A673 (cell line): ENCODE data around the gene SLC7A1. TPM values are rescaled to one million over a fixed set of nuclear protein-coding genes. Genes with fewer than 3 reads are reported as not detected.

Source experiments
- BruUV-seq: library from RNA; stranded (reverse); fragments of 400-500 nt; replicated peaks from 2 replicates; lab custom pipeline; 2021; lab: Mats Ljungman, UMichigan
- CTCF ChIA-PET: fragments of 300-600 bp; sonication (Branson Sonifier 250); formaldehyde crosslinking; loops from one replicate; lab custom pipeline; 2022; ENCODE audit warnings: antibody characterized with exemption; lab: Charles Lee
- POLR2A ChIA-PET: fragments of 300-600 bp; sonication (Branson Sonifier 250); formaldehyde crosslinking; loops from one replicate; lab custom pipeline; 2022; ENCODE audit warnings: antibody characterized with exemption; ENCODE audit not compliant: low non-redundant PET; lab: Charles Lee
- DNase-seq: peaks from one replicate; pipeline ENCODE4 v3.0.0-alpha.2; 2015; ENCODE audit warnings: low spot score
- H3K27ac ChIP-seq: fragments of 200-600 bp; sonication (generic); 2 replicates; pipeline ENCODE4 v1.5.1; 2016; ENCODE audit warnings: mixed run types, low read depth, mild to moderate bottlenecking, mixed read lengths, antibody characterized with exemption, low read length; ENCODE audit not compliant: poor library complexity, severe bottlenecking
- H3K27me3 ChIP-seq: fragments of 200-600 bp; sonication (generic); replicated peaks from 2 replicates; pipeline ENCODE4 v1.6.1; 2017; ENCODE audit warnings: mixed run types, low read depth, mild to moderate bottlenecking, mixed read lengths, antibody characterized with exemption, low read length; ENCODE audit not compliant: insufficient read depth, poor library complexity
- H3K36me3 ChIP-seq: fragments of 200-600 bp; sonication (generic); 2 replicates; pipeline ENCODE4 v1.6.1; 2016; ENCODE audit warnings: mixed run types, mild to moderate bottlenecking, mixed read lengths, antibody characterized with exemption, low read length; ENCODE audit not compliant: insufficient read depth, poor library complexity, severe bottlenecking
- H3K4me1 ChIP-seq: fragments of 200-600 bp; sonication (generic); 2 replicates; pipeline ENCODE4 v1.6.1; 2017; ENCODE audit warnings: mixed run types, mild to moderate bottlenecking, mixed read lengths, antibody characterized with exemption, low read length; ENCODE audit not compliant: insufficient read depth, poor library complexity, severe bottlenecking
- H3K4me3 ChIP-seq: fragments of 200-600 bp; sonication (generic); 2 replicates; pipeline ENCODE4 v1.5.1; 2016; ENCODE audit warnings: low read depth, mixed run types, mild to moderate bottlenecking, mixed read lengths, low read length; ENCODE audit not compliant: poor library complexity, severe bottlenecking
- H3K9me3 ChIP-seq: fragments of 200-600 bp; sonication (generic); 2 replicates; pipeline ENCODE4 v1.6.1; 2016; ENCODE audit warnings: mixed run types, low read depth, mild to moderate bottlenecking, mixed read lengths, antibody characterized with exemption, low read length; ENCODE audit not compliant: poor library complexity, severe bottlenecking
- CTCF ChIP-seq: fragments of 300-800, 200-600 bp; sonication (generic); conservative IDR thresholded peaks from 2 replicates; pipeline ENCODE4 v1.5.1; 2017; ENCODE audit warnings: low read depth, mild to moderate bottlenecking, antibody characterized with exemption, low read length, moderate library complexity, mixed read lengths
- EZH2 ChIP-seq: fragments of 200-600 bp; sonication (generic); IDR thresholded peaks from 2 replicates; pipeline ENCODE4 v1.6.1; 2017; ENCODE audit warnings: borderline replicate concordance, low read depth, mild to moderate bottlenecking, mixed read lengths, antibody characterized with exemption, low read length; ENCODE audit not compliant: poor library complexity, severe bottlenecking
- intact Hi-C: fragments of 100-400 bp; cut with micrococcal nuclease; formaldehyde crosslinking; loops from one replicate; pipeline ENCODE4 v1.10.0; 2022; ENCODE audit not compliant: unreplicated experiment
- total RNA-seq: library from RNA; stranded (reverse); gene quantifications from 2 replicates; pipeline ENCODE4 v1.2.3, GENCODE V29; 2021

Gene SLC7A1
- total RNA-seq, 1 experiment from 2014 or later: 81.6 TPM

GRCh38 chr13:29481603-29482002 lies 113.9 kb downstream of the SLC7A1 start:
- CTCF ChIA-PET: no interaction called here
- BruUV-seq: no TSS peak
- H3K27ac ChIP-seq: no peak overlapping the region

GRCh38 chr13:29480893-29481525 lies 114.5 kb downstream of the SLC7A1 start:
- no TSS peak for BruUV-seq
- TF ChIP-seq CTCF: no peak
- TF ChIP-seq EZH2: no peak
- Histone ChIP-seq H3K36me3 (no peaks in the 10 kb centered on the region), H3K9me3 (no peaks in the 10 kb centered on the region), H3K27me3 (no peaks in the 10 kb centered on the region), H3K4me1 (peaks cover 21% of the 10 kb centered on the region), H3K4me3 (no peak overlapping the region), H3K27ac (no peak overlapping the region)
- ChIA-PET CTCF (no interaction called here), POLR2A (no interaction called here)
- DNase-seq: no peak
- intact Hi-C loops: no loop called here

More at GRCh38 chr13:29481603-29482002, 113.9 kb downstream of the SLC7A1 start:
- DNase-seq: no peak
- Histone ChIP-seq H3K27me3 (no peaks in the 10 kb centered on the region), H3K4me3 (no peak overlapping the region), H3K4me1 (peaks cover 21% of the 10 kb centered on the region), H3K9me3 (no peaks in the 10 kb centered on the region), H3K36me3 (no peaks in the 10 kb centered on the region)
- POLR2A ChIA-PET: no interaction called here
- TF ChIP-seq CTCF: no peak
- no peak for TF ChIP-seq EZH2
- intact Hi-C loops: no loop called here

- DNase-seq: no peak
- intact Hi-C loops: no loop called here
- ChIA-PET CTCF (no interaction called here), POLR2A (no interaction called here)
- no peak overlapping the region for H3K4me3 ChIP-seq
- BruUV-seq: no TSS peak
- no peaks in the 10 kb centered on the region for H3K36me3 ChIP-seq
- H3K27ac ChIP-seq: no peak overlapping the region
- no peaks in the 10 kb centered on the region for H3K27me3 ChIP-seq
- H3K4me1 ChIP-seq: peaks cover 21% of the 10 kb centered on the region
- TF ChIP-seq EZH2 (no peak), CTCF (no peak)
- no peaks in the 10 kb centered on the region for H3K9me3 ChIP-seq
Measured at GRCh38 chr13:29479716-29480492, 115.6 kb downstream of the SLC7A1 start.
